Tibial artery (tissue), 4 donors: ENCODE data around the gene HSPB2.
"Not testable (repeated sequence)": the region's sequence is repeated elsewhere in the genome, so short reads cannot be mapped to it uniquely, and the experiment has no call there.

ENCODE experiments used
- DNase-seq, 2 donors: peaks; one replicate each; pipeline ENCODE4 v3.0.0-alpha.2; 2019
- H3K27ac ChIP-seq, 2 donors: fragments of 200-600 bp; sonication (generic) in 1 of 2; 1 replicate in 1 of 2; 2 replicates in 1 of 2; pipeline ENCODE4 v1.5.1; 2018 to 2019; ENCODE audit warnings: mild to moderate bottlenecking in 1 of 2
- H3K27me3 ChIP-seq, 2 donors: fragments of 200-600 bp; sonication (generic) in 1 of 2; one replicate each; pipeline versions ENCODE4 v1.5.1 to v1.6.0; 2016 to 2019
- H3K36me3 ChIP-seq, 3 donors: fragments of 200-600 bp; sonication (generic) in 2 of 3; one replicate each; pipeline ENCODE4 v1.5.1; 2016 to 2019; ENCODE audit warnings: mild to moderate bottlenecking in 2 of 3
- H3K4me1 ChIP-seq, 4 donors: fragments of 200-600 bp; sonication (generic) in 2 of 4; 1 replicate in 3 of 4; 2 replicates in 1 of 4; pipeline ENCODE4 v1.5.1; 2016 to 2019
- H3K4me3 ChIP-seq, 2 donors: fragments of 200-600 bp; sonication (generic) in 1 of 2; 1 replicate in 1 of 2; 2 replicates in 1 of 2; pipeline ENCODE4 v1.5.1; 2018 to 2019; ENCODE audit warnings: mild to moderate bottlenecking in 2 of 2
- H3K9me3 ChIP-seq, 3 donors: fragments of 200-600 bp; sonication (generic) in 1 of 3; one replicate each; pipeline ENCODE4 v1.5.1; 2016 to 2019
- CTCF ChIP-seq, 2 experiments: fragments of 200-600 bp in 1 of 2; fragments of 450-650 bp in 1 of 2; IDR thresholded peaks; one replicate each; pipeline ENCODE4 v1.5.1; 2017 to 2019; ENCODE audit warnings: antibody characterized with exemption in 2 of 2, mild to moderate bottlenecking in 1 of 2, moderate library complexity in 1 of 2
- intact Hi-C: fragments of 100-400 bp; cut with DNase I; formaldehyde crosslinking; loops from one replicate; pipeline ENCODE4 v1.15.0; 2023; ENCODE audit warnings: low total_unique reads

HSPB2 gene

GRCh38 chr11:111878385-111878848, 34.1 kb upstream of the HSPB2 start:
- H3K27me3 ChIP-seq = no peaks in the 10 kb centered on the region
- peak overlapping the region; percentile 92 to 94 for H3K27ac ChIP-seq
- no peak for TF ChIP-seq CTCF (IDR thresholded peaks at IDR 0.05)
- peaks cover 0 to 14% (median 9%) of the 10 kb centered on the region in 4 donors for H3K4me1 ChIP-seq
- no peak for DNase-seq
- intact Hi-C loops = loop anchor here (5.0 kb wide), 2 partner anchors 49 to 104 kb away; no protein-coding TSS in a partner anchor
- H3K9me3 ChIP-seq = no peaks in the 10 kb centered on the region
- peak overlapping the region; percentile 59 to 77 for H3K4me3 ChIP-seq
- no peaks in the 10 kb centered on the region for H3K36me3 ChIP-seq

- peak; percentile 98 for DNase-seq
- TF ChIP-seq CTCF (IDR thresholded peaks at IDR 0.05) = peak; percentile 96 to 98
- H3K4me1 ChIP-seq = peaks cover 0 to 14% (median 9%) of the 10 kb centered on the region in 4 donors
- H3K9me3 ChIP-seq = no peaks in the 10 kb centered on the region
- H3K4me3 ChIP-seq = peak within 1 kb of the TSS; percentile 59 to 77
- H3K27me3 ChIP-seq = no peaks in the 10 kb centered on the region
- intact Hi-C loops = loop anchor here (5.0 kb wide), 2 partner anchors 48 to 103 kb away; no protein-coding TSS in a partner anchor
- peaks cover 0 to 2% (median 0%) of the 10 kb centered on the region in 3 donors for H3K36me3 ChIP-seq
- H3K27ac ChIP-seq = peak within 1 kb of the TSS; percentile 92 to 94
Measured at GRCh38 chr11:111878849-111879636, 33.5 kb upstream of the HSPB2 start, which contains the start of the genes CFAP68 and FDXACB1. TSS of gene CFAP68 (plus strand) at chr11:111879541. CDS start at chr11:111879561, 20 bp downstream. TSS of gene FDXACB1 (minus strand) at chr11:111879165. CDS start at chr11:111879132, 33 bp downstream.

- Histone ChIP-seq H3K36me3 (peaks cover 0 to 6% (median 0%) of the 10 kb centered on the region in 3 donors), H3K27ac (peak overlapping the region; percentile 92 to 94), H3K9me3 (no peaks in the 10 kb centered on the region), H3K4me1 (peaks cover 0 to 14% (median 9%) of the 10 kb centered on the region in 4 donors), H3K4me3 (peak overlapping the region; percentile 59 to 77), H3K27me3 (no peaks in the 10 kb centered on the region)
- no peak for DNase-seq
- no peak for TF ChIP-seq CTCF (IDR thresholded peaks at IDR 0.05)
- intact Hi-C loops = loop anchor here (5.0 kb wide), 2 partner anchors 48 to 103 kb away; no protein-coding TSS in a partner anchor
Measured at GRCh38 chr11:111879637-111879960, 32.9 kb upstream of the HSPB2 start.

- Histone ChIP-seq H3K27ac (no peak overlapping the region), H3K27me3 (no peaks in the 10 kb centered on the region), H3K36me3 (peaks cover 0 to 6% (median 0%) of the 10 kb centered on the region in 3 donors), H3K9me3 (no peaks in the 10 kb centered on the region), H3K4me1 (peaks cover 0 to 14% (median 9%) of the 10 kb centered on the region in 4 donors), H3K4me3 (no peak overlapping the region)
- intact Hi-C loops = loop anchor here (5.0 kb wide), 1 partner anchor 205 kb away; the partner anchor contains the start of genes SDHD and TIMM8B
- TF ChIP-seq CTCF (IDR thresholded peaks at IDR 0.05) = no peak
- DNase-seq = no peak
Measured at GRCh38 chr11:111882202-111882601, 30.3 kb upstream of the HSPB2 start.

- DNase-seq, H3K4me3 ChIP-seq, H3K9me3 ChIP-seq, H3K27ac ChIP-seq, intact Hi-C loops, H3K27me3 ChIP-seq, H3K4me1 ChIP-seq, H3K36me3 ChIP-seq: not testable (repeated sequence)
Measured at GRCh38 chr11:111885053-111885452, 27.5 kb upstream of the HSPB2 start.

GRCh38 chr11:111886032-111886431, 26.5 kb upstream of the HSPB2 start:
- Histone ChIP-seq H3K36me3 (peaks cover 0 to 6% (median 0%) of the 10 kb centered on the region in 3 donors), H3K4me3 (no peak overlapping the region), H3K27ac (no peak overlapping the region), H3K27me3 (no peaks in the 10 kb centered on the region), H3K4me1 (no peaks in the 10 kb centered on the region), H3K9me3 (no peaks in the 10 kb centered on the region)
- TF ChIP-seq CTCF (IDR thresholded peaks at IDR 0.05) = no peak
- DNase-seq = no peak
- intact Hi-C loops = no loop called here
